ENCODE results near the gene TNFRSF19.
A peak's percentile ranks its signal among the peaks of the same experiment; 100 is the strongest.
"Not testable (repeated sequence)": the region's sequence is repeated elsewhere in the genome, so short reads cannot be mapped to it uniquely, and the experiment has no call there.

Gene TNFRSF19

DNA sequence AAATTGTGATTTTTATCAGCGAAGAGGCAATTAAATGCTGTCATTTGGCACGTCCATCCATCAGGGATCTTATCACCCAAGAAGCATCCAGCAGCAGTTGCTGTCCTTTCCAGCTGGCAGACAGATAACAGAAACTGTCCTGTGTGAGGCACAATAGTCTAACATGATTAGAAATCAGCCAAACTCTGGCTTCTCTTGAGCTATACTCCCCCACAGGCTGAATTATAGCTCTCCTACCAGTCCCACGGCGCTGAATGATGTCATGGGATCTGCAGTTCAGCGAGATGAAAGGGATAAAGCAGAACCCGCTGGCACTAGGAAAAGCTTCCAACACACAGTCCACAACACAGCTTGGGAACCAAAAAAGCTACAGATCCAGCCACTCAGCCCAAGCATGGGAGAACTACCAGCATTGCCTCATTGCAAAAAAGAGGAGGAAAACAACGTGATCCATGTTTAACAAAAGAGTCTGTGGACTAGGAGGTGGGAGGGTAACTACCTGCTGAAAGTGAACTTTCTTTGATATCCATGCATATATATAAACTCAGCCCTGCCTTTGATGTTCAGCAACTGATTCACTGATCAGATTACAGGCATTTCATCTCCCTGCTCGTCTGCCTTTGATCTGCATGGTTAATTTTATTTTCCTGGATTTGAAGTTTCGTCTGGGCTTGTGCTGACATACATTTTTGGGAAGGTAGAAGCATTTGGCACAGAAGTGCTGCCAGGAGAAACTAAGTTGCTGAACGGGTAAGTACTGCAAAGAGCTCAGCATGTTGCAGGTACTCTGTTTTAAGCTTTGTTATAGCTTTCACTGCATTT is at the start of gene TNFRSF19 (continued):
- TF ChIP-seq ZNF600 (tag by site-specific recombination; IDR thresholded peaks at IDR 0.05) (peak; percentile 100), GLI2 (tag by site-specific recombination; IDR thresholded peaks at IDR 0.05; ENCODE audit: borderline replicate concordance, low read depth) (no peak), ZNF157 (tag by site-specific recombination; IDR thresholded peaks at IDR 0.05) (no peak), ZNF548 (tag by site-specific recombination; IDR thresholded peaks at IDR 0.05) (no peak), PRDM6 (tag by site-specific recombination; IDR thresholded peaks at IDR 0.05) (peak; percentile 67), ZNF449 (tag by site-specific recombination; IDR thresholded peaks at IDR 0.05) (no peak), PRDM1 (tag by site-specific recombination; IDR thresholded peaks at IDR 0.05) (peak; percentile 78), ZNF2 (tag by site-specific recombination; IDR thresholded peaks at IDR 0.05) (peak; percentile 41; the same call in 1 of the 2 replicates)
- TF ChIP-seq, protein P1, sequence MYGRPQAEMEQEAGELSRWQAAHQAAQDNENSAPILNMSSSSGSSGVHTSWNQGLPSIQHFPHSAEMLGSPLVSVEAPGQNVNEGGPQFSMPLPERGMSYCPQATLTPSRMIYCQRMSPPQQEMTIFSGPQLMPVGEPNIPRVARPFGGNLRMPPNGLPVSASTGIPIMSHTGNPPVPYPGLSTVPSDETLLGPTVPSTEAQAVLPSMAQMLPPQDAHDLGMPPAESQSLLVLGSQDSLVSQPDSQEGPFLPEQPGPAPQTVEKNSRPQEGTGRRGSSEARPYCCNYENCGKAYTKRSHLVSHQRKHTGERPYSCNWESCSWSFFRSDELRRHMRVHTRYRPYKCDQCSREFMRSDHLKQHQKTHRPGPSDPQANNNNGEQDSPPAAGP (tag by site-specific recombination; IDR thresholded peaks at IDR 0.05) = no peak

DNA sequence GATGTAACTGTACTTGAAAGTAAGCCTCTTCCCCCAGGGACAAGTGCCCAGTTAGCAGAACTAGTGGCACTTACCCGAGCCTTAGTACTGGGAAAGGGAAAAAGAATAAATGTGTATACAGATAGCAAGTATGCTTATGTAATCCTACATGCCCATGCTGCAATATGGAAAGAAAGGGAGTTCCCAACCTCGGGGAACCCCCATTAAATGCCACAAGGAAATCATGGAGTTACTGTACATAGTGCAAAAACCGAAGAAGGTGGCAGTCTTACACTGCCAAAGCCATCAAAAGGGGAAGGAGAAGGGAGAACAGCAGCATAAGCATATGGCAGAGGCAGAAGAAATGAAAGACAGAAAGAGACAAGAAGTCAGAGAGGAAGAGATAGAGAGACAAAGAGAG is 40.3 kb upstream of the TNFRSF19 start:
- H3K27ac ChIP-seq (ENCODE audit: extremely low read depth, low read depth, low read length); CTCF ChIA-PET; POLR2A ChIA-PET; H3K9me3 ChIP-seq (ENCODE audit: control insufficient read depth, insufficient read depth, low read depth, low read length); H3K4me1 ChIP-seq (ENCODE audit: control insufficient read depth, insufficient read depth, low read length); H3K36me3 ChIP-seq (ENCODE audit: control insufficient read depth in 2 of 2, insufficient read depth in 1 of 2, low read length in 2 of 2); H3K4me3 ChIP-seq (ENCODE audit: low read depth, low read length): not testable (repeated sequence)

- Histone ChIP-seq H3K36me3 (ENCODE audit: control insufficient read depth in 2 of 2, insufficient read depth in 1 of 2, low read length in 2 of 2) (no peaks in the 10 kb centered on the region), H3K9me3 (ENCODE audit: control insufficient read depth, insufficient read depth, low read depth, low read length) (no peaks in the 10 kb centered on the region), H3K4me1 (ENCODE audit: control insufficient read depth, insufficient read depth, low read length) (no peaks in the 10 kb centered on the region), H3K27ac (ENCODE audit: extremely low read depth, low read depth, low read length) (no peak overlapping the region), H3K4me3 (ENCODE audit: low read depth, low read length) (no peak overlapping the region)
- ChIA-PET CTCF (no interaction called here), POLR2A (no interaction called here)
- no peak for TF ChIP-seq ZNF416 (tag by site-specific recombination; IDR thresholded peaks at IDR 0.05)
- TF ChIP-seq ZFHX2 (tag by site-specific recombination; conservative IDR thresholded peaks at IDR 0.05) = no peak
- TF ChIP-seq ZFP41 (tag by site-specific recombination; IDR thresholded peaks at IDR 0.05; ENCODE audit: borderline replicate concordance) = no peak
- no peak for TF ChIP-seq ZNF701 (tag by site-specific recombination; IDR thresholded peaks at IDR 0.05)
- TF ChIP-seq ZNF580 (tag by site-specific recombination; IDR thresholded peaks at IDR 0.05) = no peak
- no peak for TF ChIP-seq ZNF350 (tag by site-specific recombination; IDR thresholded peaks at IDR 0.05)
- TF ChIP-seq ZNF610 (tag by site-specific recombination; IDR thresholded peaks at IDR 0.05; ENCODE audit: borderline replicate concordance) = no peak
- no peak for TF ChIP-seq SALL2 (tag by site-specific recombination; IDR thresholded peaks at IDR 0.05; ENCODE audit: borderline replicate concordance)
- TF ChIP-seq FEZF1 (tag by site-specific recombination; IDR thresholded peaks at IDR 0.05) = no peak
- TF ChIP-seq REPIN1 (tag by site-specific recombination; IDR thresholded peaks at IDR 0.05; ENCODE audit: low read depth) = no peak
- TF ChIP-seq ZNF473 (tag by site-specific recombination; IDR thresholded peaks at IDR 0.05) = no peak
Observed at GRCh38 chr13:23531446-23531845, 38.8 kb upstream of the TNFRSF19 start.

Measured in HEK293 (cell line).